ENCODE measurements around the gene SLC6A11. TPM values are rescaled to one million over a fixed set of nuclear protein-coding genes. Genes with fewer than 3 reads are reported as not detected.

SLC6A11 gene
- total and polyA plus RNA-seq, 7 donors: 0.06 TPM; not detected in 6

- no peak for TF ChIP-seq CTCF (IDR thresholded peaks at IDR 0.05)
- intact Hi-C loops (cut with DNase I): loop anchor here in 1 of 2 donors (10.0 kb wide), 2 partner anchors 185 to 395 kb away; no protein-coding TSS in a partner anchor
- DNase-seq (no peak), ATAC-seq (no peak)
- Histone ChIP-seq H3K27me3 (ENCODE audit: insufficient read depth in 3 of 3, low read length in 2 of 3) (no peaks in the 10 kb centered on the region), H3K36me3 (ENCODE audit: insufficient read depth in 1 of 2, low read depth in 1 of 2) (no peaks in the 10 kb centered on the region), H3K27ac (no peak overlapping the region), H3K4me1 (no peaks in the 10 kb centered on the region), H3K9me3 (no peaks in the 10 kb centered on the region), H3K4me3 (no peak overlapping the region)
- 78 to 85% (median 82%) methylated on average over 12 of the region's 12 CpGs for WGBS, 3 donors
Observed at GRCh38 chr3:10940106-10940505, 124.1 kb downstream of the SLC6A11 start.

GRCh38 chr3:10941972-10942371 lies 125.9 kb downstream of the SLC6A11 start:
- no peaks in the 10 kb centered on the region for H3K27me3 ChIP-seq (ENCODE audit: insufficient read depth in 3 of 3, low read length in 2 of 3)

DNA sequence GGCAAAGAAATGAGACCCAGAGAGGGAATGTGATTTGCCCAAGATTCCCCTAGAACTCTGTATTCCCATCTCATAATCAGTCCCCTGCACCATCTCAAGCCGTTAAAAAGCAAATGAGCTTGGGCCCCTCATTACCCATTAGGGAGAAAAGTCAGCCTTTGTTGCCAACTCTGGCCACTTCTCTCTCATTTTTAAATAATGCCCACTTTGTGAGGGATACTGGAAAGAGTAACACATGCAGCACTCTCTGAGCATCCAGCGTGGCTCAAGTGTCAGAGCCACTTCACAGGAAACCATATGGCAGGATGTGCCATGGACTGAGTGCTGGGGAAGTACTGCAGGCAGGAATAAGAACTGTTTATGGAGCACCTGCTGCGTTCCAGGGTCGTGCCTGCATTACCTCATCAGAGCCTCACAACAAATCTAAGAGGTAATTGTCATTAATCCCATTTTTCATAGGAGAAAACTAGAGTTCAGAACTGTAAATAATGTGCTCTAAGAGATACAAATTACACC lies 126.7 kb downstream of the SLC6A11 start:
- H3K27ac ChIP-seq: no peak overlapping the region
- no peaks in the 10 kb centered on the region for H3K36me3 ChIP-seq (ENCODE audit: insufficient read depth in 1 of 2, low read depth in 1 of 2)
- H3K4me3 ChIP-seq: no peak overlapping the region
- DNase-seq: no peak
- H3K27me3 ChIP-seq (ENCODE audit: insufficient read depth in 3 of 3, low read length in 2 of 3): no peaks in the 10 kb centered on the region
- intact Hi-C loops (cut with DNase I): loop anchor here in 1 of 2 donors (10.0 kb wide), 2 partner anchors 188 to 392 kb away; no protein-coding TSS in a partner anchor
- no peak for TF ChIP-seq CTCF (IDR thresholded peaks at IDR 0.05)
- WGBS, 3 donors: 70 to 75% (median 71%) methylated on average over 4 of the region's 4 CpGs
- no peaks in the 10 kb centered on the region for H3K4me1 ChIP-seq
- H3K9me3 ChIP-seq: no peaks in the 10 kb centered on the region
- no peak for ATAC-seq

More at GRCh38 chr3:10941972-10942371, 125.9 kb downstream of the SLC6A11 start:
- no peaks in the 10 kb centered on the region for H3K4me1 ChIP-seq
- H3K9me3 ChIP-seq: no peaks in the 10 kb centered on the region
- peak; percentile 46 for TF ChIP-seq CTCF (IDR thresholded peaks at IDR 0.05)
- no peak overlapping the region for H3K27ac ChIP-seq
- ATAC-seq (no peak), DNase-seq (no peak)
- WGBS, 3 donors: 88 to 97% (median 90%) methylated on average over 1 of the region's 1 CpG
- intact Hi-C loops (cut with DNase I): loop anchor here in 1 of 2 donors (10.0 kb wide), 2 partner anchors 187 to 393 kb away; no protein-coding TSS in a partner anchor
- no peak overlapping the region for H3K4me3 ChIP-seq
- no peaks in the 10 kb centered on the region for H3K36me3 ChIP-seq (ENCODE audit: insufficient read depth in 1 of 2, low read depth in 1 of 2)

DNA sequence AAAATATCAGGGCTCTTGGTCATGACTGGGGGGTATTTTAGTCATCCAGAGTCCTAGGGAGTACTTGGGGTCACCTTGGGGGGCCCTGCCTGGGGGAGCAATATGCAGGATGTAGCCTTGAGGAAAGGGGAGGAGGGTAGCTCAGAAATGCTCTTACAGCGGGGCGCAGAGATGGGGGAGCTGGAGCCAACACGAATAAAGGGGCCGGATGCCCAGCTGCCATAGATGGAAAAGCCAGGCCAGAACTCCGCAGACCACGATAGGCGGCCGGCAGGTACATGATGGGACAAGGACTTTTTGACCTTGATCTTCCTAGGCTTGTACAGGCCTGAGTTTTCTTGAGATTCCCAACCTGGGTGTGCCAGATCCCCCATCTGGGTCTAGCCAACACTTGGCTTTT lies 128.8 kb downstream of the SLC6A11 start:
- intact Hi-C loops (cut with DNase I): loop anchor here (1.0 to 10.0 kb wide), 5 partner anchors 40 to 390 kb away; no protein-coding TSS in a partner anchor
- ATAC-seq: no peak
- no peaks in the 10 kb centered on the region for H3K27me3 ChIP-seq (ENCODE audit: insufficient read depth in 3 of 3, low read length in 2 of 3)

More for the DNA sequence above, 128.8 kb downstream of the SLC6A11 start:
- no peak overlapping the region for H3K4me3 ChIP-seq
- no peaks in the 10 kb centered on the region for H3K36me3 ChIP-seq (ENCODE audit: insufficient read depth in 1 of 2, low read depth in 1 of 2)
- no peak for DNase-seq
- H3K4me1 ChIP-seq: no peaks in the 10 kb centered on the region
- WGBS, 3 donors: 84 to 88% (median 85%) methylated on average over 8 of the region's 8 CpGs
- no peak for TF ChIP-seq CTCF (IDR thresholded peaks at IDR 0.05)
- H3K9me3 ChIP-seq: no peaks in the 10 kb centered on the region
- H3K27ac ChIP-seq: no peak overlapping the region

All from psoas muscle (tissue), 8 donors.